Measurements from ENCODE around the gene DHRSX. TPM values are rescaled to one million over a fixed set of nuclear protein-coding genes. Genes with fewer than 3 reads are reported as not detected.

DHRSX gene
- total and polyA plus RNA-seq, 2 of the 8 experiments (the other 6 are each of a cell fraction or from before 2014, with no cell fraction given) = 35.1 to 43.4 TPM

DNA sequence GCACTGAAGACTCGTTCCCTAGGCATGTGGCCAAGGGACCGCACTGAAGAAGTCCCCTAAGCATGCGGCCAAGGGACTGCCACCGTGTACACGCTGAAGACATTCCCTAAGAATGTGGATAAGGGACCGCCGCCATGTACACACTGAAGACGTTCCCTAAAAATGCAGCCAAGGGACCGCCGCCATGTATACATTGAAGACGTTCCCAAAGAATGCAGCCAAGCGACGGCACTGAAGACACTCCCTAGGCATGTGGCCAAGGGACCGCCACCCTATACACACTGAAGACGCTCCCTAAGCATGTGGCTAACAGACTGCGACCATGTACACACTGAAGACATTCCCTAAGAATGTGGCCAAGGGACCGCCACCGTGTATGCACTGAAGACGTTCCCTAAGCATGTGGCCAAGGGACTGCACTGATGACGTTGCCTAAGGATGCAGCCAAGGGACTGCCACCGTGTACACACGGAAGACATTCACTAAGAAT, 31.5 kb downstream of the DHRSX start:
- H3K9ac ChIP-seq (replicated peaks in 1 of 4; ENCODE audit: extremely low read depth in 1 of 4, low read depth in 3 of 4, low read length in 3 of 4) = no peak overlapping the region
- H4K5ac ChIP-seq (ENCODE audit: insufficient read length, low read depth, low read length) = no peak overlapping the region
- peaks cover 0 to 1% of the 10 kb centered on the region in 2 experiments for H4K20me1 ChIP-seq (replicated peaks in 1 of 2; ENCODE audit: control insufficient read depth in 1 of 2, insufficient read depth in 2 of 2, low read length in 2 of 2)
- no peak overlapping the region for H4K91ac ChIP-seq (replicated peaks; ENCODE audit: insufficient read length, low read length)
- no peak overlapping the region for H3K4me3 ChIP-seq (ENCODE audit: extremely low read depth in 1 of 4, insufficient read depth in 2 of 4, low read depth in 3 of 4, low read length in 4 of 4)
- no peak overlapping the region for H3K56ac ChIP-seq (replicated peaks; ENCODE audit: insufficient read length, low read depth, low read length)
- peaks cover 0 to 3% (median 0%) of the 10 kb centered on the region in 4 experiments; a peak in 2 of 7 replicates for H3K4me1 ChIP-seq (replicated peaks in 1 of 4; ENCODE audit: control insufficient read depth in 3 of 4, insufficient read depth in 4 of 4, low read length in 3 of 4)
- peaks cover 9 to 84% of the 10 kb centered on the region in 2 experiments for H3K79me2 ChIP-seq (ENCODE audit: control insufficient read depth in 1 of 2, insufficient read depth in 2 of 2, low read length in 2 of 2)
- FAIRE-seq (no peak), DNase-seq (ENCODE audit: low read depth in 1 of 2, low spot score in 2 of 2) (no peak)
- no peak overlapping the region; the same call in 1 of the 2 replicates for H4K8ac ChIP-seq (ENCODE audit: extremely low read depth, insufficient read depth, low read length)
- no peaks in the 10 kb centered on the region; a peak in 1 of 7 replicates for H3K27me3 ChIP-seq (replicated peaks in 1 of 4; ENCODE audit: control insufficient read depth in 3 of 4, extremely low read depth in 1 of 4, insufficient read depth in 3 of 4, low read length in 3 of 4)
- H2BK12ac ChIP-seq (ENCODE audit: low read depth, low read length) = no peak overlapping the region; the same call in 1 of the 2 replicates
- H3K14ac ChIP-seq (ENCODE audit: insufficient read length) = no peak overlapping the region
- peaks cover 18% of the 10 kb centered on the region for H3K79me1 ChIP-seq (ENCODE audit: low read depth, low read length)
- H3K23me2 ChIP-seq (ENCODE audit: low read depth, low read length) = no peaks in the 10 kb centered on the region
- no peak overlapping the region for H3K18ac ChIP-seq (ENCODE audit: extremely low read depth, low read length)
- ChIA-PET POLR2A (ENCODE audit: partially characterized antibody) (no interaction called here), CTCF (ENCODE audit: partially characterized antibody) (no interaction called here)
- peaks cover 41 to 49% of the 10 kb centered on the region in 2 experiments for H3K9me3 ChIP-seq (ENCODE audit: insufficient read depth in 2 of 2, low read depth in 1 of 2, low read length in 1 of 2)
- H3K23ac ChIP-seq (ENCODE audit: insufficient read length) = no peak overlapping the region
- 91% methylated on average over 21 of the region's 22 CpGs; no CpG with 5 or more reads in 1 of the 2 experiments for WGBS, 2 experiments (ENCODE audit: extremely low coverage in 1 of 2, insufficient coverage in 1 of 2, insufficient read length in 1 of 2, insufficient replicate concordance in 2 of 2, low coverage in 1 of 2, low lambda C conversion rate in 2 of 2, missing lambda C conversion rate in 1 of 2)
- no peak overlapping the region for H2BK120ac ChIP-seq (replicated peaks; ENCODE audit: low read depth, low read length)
- H2AFZ ChIP-seq (ENCODE audit: low read length) = no peak overlapping the region
- H3K4ac ChIP-seq (replicated peaks; ENCODE audit: insufficient read length, low read depth, low read length) = no peak overlapping the region
- H2BK15ac ChIP-seq (ENCODE audit: low read length) = no peak overlapping the region
- peaks cover 0 to 28% (median 11%) of the 10 kb centered on the region in 4 experiments; a peak in 4 of 8 replicates for H3K36me3 ChIP-seq (ENCODE audit: control insufficient read depth in 2 of 4, insufficient read depth in 4 of 4, low read length in 3 of 4)
- no peak overlapping the region for H2BK5ac ChIP-seq (ENCODE audit: low read depth, low read length)
- no peak overlapping the region for H3K27ac ChIP-seq (ENCODE audit: low read depth, low read length)
- H2BK20ac ChIP-seq (ENCODE audit: low read length) = no peak overlapping the region
- peak overlapping the region; percentile 75; the same call in 1 of the 2 replicates for H2AK5ac ChIP-seq (ENCODE audit: low read depth, low read length)
- H3K4me2 ChIP-seq (ENCODE audit: insufficient read depth in 1 of 2, low read depth in 2 of 2, low read length in 2 of 2) = no peak overlapping the region
- TF ChIP-seq, protein P1, sequence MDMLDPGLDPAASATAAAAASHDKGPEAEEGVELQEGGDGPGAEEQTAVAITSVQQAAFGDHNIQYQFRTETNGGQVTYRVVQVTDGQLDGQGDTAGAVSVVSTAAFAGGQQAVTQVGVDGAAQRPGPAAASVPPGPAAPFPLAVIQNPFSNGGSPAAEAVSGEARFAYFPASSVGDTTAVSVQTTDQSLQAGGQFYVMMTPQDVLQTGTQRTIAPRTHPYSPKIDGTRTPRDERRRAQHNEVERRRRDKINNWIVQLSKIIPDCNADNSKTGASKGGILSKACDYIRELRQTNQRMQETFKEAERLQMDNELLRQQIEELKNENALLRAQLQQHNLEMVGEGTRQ (IDR thresholded peaks at IDR 0.05; ENCODE audit: low read length) = no peak
- no peak for TF ChIP-seq GABPA (IDR thresholded peaks at IDR 0.05; ENCODE audit: borderline replicate concordance, insufficient read depth, low read length)
- TF ChIP-seq RAD21 (IDR thresholded peaks at IDR 0.05 in 1 of 2, conservative IDR thresholded peaks at IDR 0.05 in 1 of 2; ENCODE audit: low read depth in 2 of 2, low read length in 2 of 2) = no peak
- TF ChIP-seq, protein P2, sequence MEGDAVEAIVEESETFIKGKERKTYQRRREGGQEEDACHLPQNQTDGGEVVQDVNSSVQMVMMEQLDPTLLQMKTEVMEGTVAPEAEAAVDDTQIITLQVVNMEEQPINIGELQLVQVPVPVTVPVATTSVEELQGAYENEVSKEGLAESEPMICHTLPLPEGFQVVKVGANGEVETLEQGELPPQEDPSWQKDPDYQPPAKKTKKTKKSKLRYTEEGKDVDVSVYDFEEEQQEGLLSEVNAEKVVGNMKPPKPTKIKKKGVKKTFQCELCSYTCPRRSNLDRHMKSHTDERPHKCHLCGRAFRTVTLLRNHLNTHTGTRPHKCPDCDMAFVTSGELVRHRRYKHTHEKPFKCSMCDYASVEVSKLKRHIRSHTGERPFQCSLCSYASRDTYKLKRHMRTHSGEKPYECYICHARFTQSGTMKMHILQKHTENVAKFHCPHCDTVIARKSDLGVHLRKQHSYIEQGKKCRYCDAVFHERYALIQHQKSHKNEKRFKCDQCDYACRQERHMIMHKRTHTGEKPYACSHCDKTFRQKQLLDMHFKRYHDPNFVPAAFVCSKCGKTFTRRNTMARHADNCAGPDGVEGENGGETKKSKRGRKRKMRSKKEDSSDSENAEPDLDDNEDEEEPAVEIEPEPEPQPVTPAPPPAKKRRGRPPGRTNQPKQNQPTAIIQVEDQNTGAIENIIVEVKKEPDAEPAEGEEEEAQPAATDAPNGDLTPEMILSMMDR (IDR thresholded peaks at IDR 0.05; ENCODE audit: control extremely low read depth in 1 of 3, insufficient read depth in 1 of 3, low read depth in 1 of 3, low read length in 3 of 3) = no peak
- TF ChIP-seq BACH1 (IDR thresholded peaks at IDR 0.05; ENCODE audit: low read length) = no peak
